ENCODE results near the gene TMEM63B.
"Not testable (repeated sequence)": the region's sequence is repeated elsewhere in the genome, so short reads cannot be mapped to it uniquely, and the experiment has no call there.

TMEM63B gene

GRCh38 chr6:44192428-44193041 is 65.2 kb downstream of the TMEM63B start:
- Histone ChIP-seq H3K4me1 (ENCODE audit: insufficient read depth, low read length) (peaks cover 9% of the 10 kb centered on the region; the same call in 1 of the 2 replicates), H3K9me3 (ENCODE audit: insufficient read depth, low read depth, low read length) (no peaks in the 10 kb centered on the region), H3K4me3 (ENCODE audit: low read length) (peak overlapping the region; percentile 20; the same call in 1 of the 2 replicates), H3K9ac (ENCODE audit: low read depth, low read length) (peak overlapping the region; percentile 12; the same call in 1 of the 2 replicates), H3K27me3 (ENCODE audit: insufficient read depth, low read length) (no peaks in the 10 kb centered on the region), H3K27ac (ENCODE audit: low read length) (no peak overlapping the region), H3K36me3 (ENCODE audit: insufficient read depth, low read depth, low read length) (no peaks in the 10 kb centered on the region)

GRCh38 chr6:44193307-44193910 is 66.1 kb downstream of the TMEM63B start:
- H3K27ac ChIP-seq (ENCODE audit: low read length), result no peak overlapping the region
- H3K36me3 ChIP-seq (ENCODE audit: insufficient read depth, low read depth, low read length), result no peaks in the 10 kb centered on the region

GRCh38 chr6:44194326-44194725 is 67.0 kb downstream of the TMEM63B start:
- no peak overlapping the region for H3K9ac ChIP-seq (ENCODE audit: low read depth, low read length)
- H3K4me3 ChIP-seq (ENCODE audit: low read length), result no peak overlapping the region
- H3K36me3 ChIP-seq (ENCODE audit: insufficient read depth, low read depth, low read length), result no peaks in the 10 kb centered on the region
- H3K27me3 ChIP-seq (ENCODE audit: insufficient read depth, low read length), result no peaks in the 10 kb centered on the region
- H3K4me1 ChIP-seq (ENCODE audit: insufficient read depth, low read length), result peaks cover 9% of the 10 kb centered on the region; the same call in 1 of the 2 replicates
- no peak overlapping the region for H3K27ac ChIP-seq (ENCODE audit: low read length)
- H3K9me3 ChIP-seq (ENCODE audit: insufficient read depth, low read depth, low read length), result no peaks in the 10 kb centered on the region

More at GRCh38 chr6:44193307-44193910, 66.1 kb downstream of the TMEM63B start:
- Histone ChIP-seq H3K9ac (ENCODE audit: low read depth, low read length) (no peak overlapping the region), H3K9me3 (ENCODE audit: insufficient read depth, low read depth, low read length) (no peaks in the 10 kb centered on the region), H3K27me3 (ENCODE audit: insufficient read depth, low read length) (no peaks in the 10 kb centered on the region), H3K4me1 (ENCODE audit: insufficient read depth, low read length) (peaks cover 9% of the 10 kb centered on the region; the same call in 1 of the 2 replicates), H3K4me3 (ENCODE audit: low read length) (no peak overlapping the region)

- H3K4me1 ChIP-seq (ENCODE audit: insufficient read depth, low read length); H3K9ac ChIP-seq (ENCODE audit: low read depth, low read length); H3K36me3 ChIP-seq (ENCODE audit: insufficient read depth, low read depth, low read length); H3K4me3 ChIP-seq (ENCODE audit: low read length); H3K9me3 ChIP-seq (ENCODE audit: insufficient read depth, low read depth, low read length); H3K27ac ChIP-seq (ENCODE audit: low read length); H3K27me3 ChIP-seq (ENCODE audit: insufficient read depth, low read length): not testable (repeated sequence)
These were observed 69.0 kb downstream of the TMEM63B start for GRCh38 chr6:44196351-44196750.

- no peak overlapping the region for H3K27ac ChIP-seq (ENCODE audit: low read length)
- no peaks in the 10 kb centered on the region for H3K9me3 ChIP-seq (ENCODE audit: insufficient read depth, low read depth, low read length)
- H3K4me3 ChIP-seq (ENCODE audit: low read length), result no peak overlapping the region
- H3K36me3 ChIP-seq (ENCODE audit: insufficient read depth, low read depth, low read length), result no peaks in the 10 kb centered on the region
- H3K27me3 ChIP-seq (ENCODE audit: insufficient read depth, low read length), result no peaks in the 10 kb centered on the region
- H3K9ac ChIP-seq (ENCODE audit: low read depth, low read length), result no peak overlapping the region
- H3K4me1 ChIP-seq (ENCODE audit: insufficient read depth, low read length), result peaks cover 17% of the 10 kb centered on the region
These were observed 71.3 kb downstream of the TMEM63B start for GRCh38 chr6:44198684-44199083.

GRCh38 chr6:44199883-44200282 is 72.5 kb downstream of the TMEM63B start:
- Histone ChIP-seq H3K27me3 (ENCODE audit: insufficient read depth, low read length) (no peaks in the 10 kb centered on the region), H3K9ac (ENCODE audit: low read depth, low read length) (no peak overlapping the region), H3K36me3 (ENCODE audit: insufficient read depth, low read depth, low read length) (no peaks in the 10 kb centered on the region), H3K4me3 (ENCODE audit: low read length) (no peak overlapping the region), H3K4me1 (ENCODE audit: insufficient read depth, low read length) (peaks cover 19% of the 10 kb centered on the region), H3K9me3 (ENCODE audit: insufficient read depth, low read depth, low read length) (no peaks in the 10 kb centered on the region), H3K27ac (ENCODE audit: low read length) (no peak overlapping the region)

- H3K27me3 ChIP-seq (ENCODE audit: insufficient read depth, low read length), result no peaks in the 10 kb centered on the region
- peaks cover 22% of the 10 kb centered on the region for H3K4me1 ChIP-seq (ENCODE audit: insufficient read depth, low read length)
These were observed 73.8 kb downstream of the TMEM63B start for GRCh38 chr6:44201200-44201599.

GRCh38 chr6:44201638-44202303 is 74.4 kb downstream of the TMEM63B start:
- H3K4me1 ChIP-seq (ENCODE audit: insufficient read depth, low read length), result peaks cover 24% of the 10 kb centered on the region
- no peak overlapping the region; the same call in 1 of the 2 replicates for H3K4me3 ChIP-seq (ENCODE audit: low read length)
- no peaks in the 10 kb centered on the region for H3K9me3 ChIP-seq (ENCODE audit: insufficient read depth, low read depth, low read length)
- peak overlapping the region; percentile 94 for H3K27ac ChIP-seq (ENCODE audit: low read length)
- H3K9ac ChIP-seq (ENCODE audit: low read depth, low read length), result peak overlapping the region; percentile 79
- no peaks in the 10 kb centered on the region for H3K27me3 ChIP-seq (ENCODE audit: insufficient read depth, low read length)
- H3K36me3 ChIP-seq (ENCODE audit: insufficient read depth, low read depth, low read length), result no peaks in the 10 kb centered on the region

More at GRCh38 chr6:44201200-44201599, 73.8 kb downstream of the TMEM63B start:
- Histone ChIP-seq H3K9ac (ENCODE audit: low read depth, low read length) (no peak overlapping the region), H3K9me3 (ENCODE audit: insufficient read depth, low read depth, low read length) (no peaks in the 10 kb centered on the region), H3K27ac (ENCODE audit: low read length) (no peak overlapping the region), H3K4me3 (ENCODE audit: low read length) (no peak overlapping the region), H3K36me3 (ENCODE audit: insufficient read depth, low read depth, low read length) (no peaks in the 10 kb centered on the region)

- Histone ChIP-seq H3K27me3 (ENCODE audit: insufficient read depth, low read length) (no peaks in the 10 kb centered on the region), H3K4me3 (ENCODE audit: low read length) (peak overlapping the region; percentile 47; the same call in 1 of the 2 replicates), H3K4me1 (ENCODE audit: insufficient read depth, low read length) (peaks cover 27% of the 10 kb centered on the region), H3K27ac (ENCODE audit: low read length) (peak overlapping the region; percentile 98), H3K36me3 (ENCODE audit: insufficient read depth, low read depth, low read length) (no peaks in the 10 kb centered on the region), H3K9me3 (ENCODE audit: insufficient read depth, low read depth, low read length) (no peaks in the 10 kb centered on the region), H3K9ac (ENCODE audit: low read depth, low read length) (peak overlapping the region; percentile 82)
These were observed 75.1 kb downstream of the TMEM63B start for GRCh38 chr6:44202332-44202971.

- Histone ChIP-seq H3K27ac (ENCODE audit: low read length) (peak overlapping the region; percentile 98), H3K9me3 (ENCODE audit: insufficient read depth, low read depth, low read length) (no peaks in the 10 kb centered on the region), H3K9ac (ENCODE audit: low read depth, low read length) (peak overlapping the region; percentile 82), H3K4me1 (ENCODE audit: insufficient read depth, low read length) (peaks cover 27% of the 10 kb centered on the region), H3K4me3 (ENCODE audit: low read length) (peak overlapping the region; percentile 44; the same call in 1 of the 2 replicates), H3K27me3 (ENCODE audit: insufficient read depth, low read length) (no peaks in the 10 kb centered on the region), H3K36me3 (ENCODE audit: insufficient read depth, low read depth, low read length) (no peaks in the 10 kb centered on the region)
These were observed 75.8 kb downstream of the TMEM63B start for GRCh38 chr6:44202972-44203750.

GRCh38 chr6:44203955-44204354 is 76.6 kb downstream of the TMEM63B start:
- H3K9ac ChIP-seq (ENCODE audit: low read depth, low read length), result no peak overlapping the region
- no peak overlapping the region for H3K4me3 ChIP-seq (ENCODE audit: low read length)
- no peaks in the 10 kb centered on the region for H3K27me3 ChIP-seq (ENCODE audit: insufficient read depth, low read length)
- H3K4me1 ChIP-seq (ENCODE audit: insufficient read depth, low read length), result peaks cover 27% of the 10 kb centered on the region
- H3K36me3 ChIP-seq (ENCODE audit: insufficient read depth, low read depth, low read length), result no peaks in the 10 kb centered on the region
- no peaks in the 10 kb centered on the region for H3K9me3 ChIP-seq (ENCODE audit: insufficient read depth, low read depth, low read length)
- H3K27ac ChIP-seq (ENCODE audit: low read length), result no peak overlapping the region
